Measurements from ENCODE around the gene TPO.

The TPO gene

DNA sequence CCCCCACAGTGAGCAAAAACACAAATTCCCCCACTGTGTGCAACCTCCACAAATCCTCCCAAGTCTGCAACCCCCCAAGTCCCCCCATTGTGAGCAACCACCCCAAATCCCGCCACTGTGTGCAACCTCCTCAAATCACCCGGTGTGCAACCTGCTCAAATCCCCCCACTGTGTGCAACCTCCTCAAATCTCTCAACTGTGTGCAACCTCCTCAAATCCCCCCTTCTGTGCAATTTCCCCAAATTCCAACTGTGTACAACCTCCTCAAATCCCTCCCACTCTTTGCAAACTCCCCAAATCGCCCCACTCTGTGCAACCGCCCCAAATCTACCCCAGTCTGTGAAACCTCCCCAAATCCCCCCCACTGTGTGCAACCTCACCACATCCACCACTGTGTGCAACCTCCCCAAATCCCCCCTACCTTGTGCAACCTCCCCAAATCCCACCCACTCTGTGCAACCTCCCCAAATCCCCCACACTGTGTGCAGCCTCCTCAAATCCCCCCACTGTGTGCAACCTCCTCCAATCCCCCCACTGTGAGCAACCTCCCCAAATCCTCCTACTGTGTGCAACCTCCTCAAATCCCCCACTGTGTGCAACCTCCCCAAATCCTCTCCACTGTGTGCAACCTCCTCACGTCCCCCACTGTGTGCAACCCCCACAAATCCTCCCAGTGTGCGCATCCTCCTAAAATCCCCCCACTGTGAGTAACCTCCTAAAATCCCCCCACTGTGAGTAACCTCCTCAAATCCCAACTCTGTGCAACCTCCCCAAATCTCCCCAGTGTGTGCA, 115.2 kb downstream of the TPO start:
- DNase-seq (ENCODE audit: low spot score) = no peak
- TF ChIP-seq, protein P1, sequence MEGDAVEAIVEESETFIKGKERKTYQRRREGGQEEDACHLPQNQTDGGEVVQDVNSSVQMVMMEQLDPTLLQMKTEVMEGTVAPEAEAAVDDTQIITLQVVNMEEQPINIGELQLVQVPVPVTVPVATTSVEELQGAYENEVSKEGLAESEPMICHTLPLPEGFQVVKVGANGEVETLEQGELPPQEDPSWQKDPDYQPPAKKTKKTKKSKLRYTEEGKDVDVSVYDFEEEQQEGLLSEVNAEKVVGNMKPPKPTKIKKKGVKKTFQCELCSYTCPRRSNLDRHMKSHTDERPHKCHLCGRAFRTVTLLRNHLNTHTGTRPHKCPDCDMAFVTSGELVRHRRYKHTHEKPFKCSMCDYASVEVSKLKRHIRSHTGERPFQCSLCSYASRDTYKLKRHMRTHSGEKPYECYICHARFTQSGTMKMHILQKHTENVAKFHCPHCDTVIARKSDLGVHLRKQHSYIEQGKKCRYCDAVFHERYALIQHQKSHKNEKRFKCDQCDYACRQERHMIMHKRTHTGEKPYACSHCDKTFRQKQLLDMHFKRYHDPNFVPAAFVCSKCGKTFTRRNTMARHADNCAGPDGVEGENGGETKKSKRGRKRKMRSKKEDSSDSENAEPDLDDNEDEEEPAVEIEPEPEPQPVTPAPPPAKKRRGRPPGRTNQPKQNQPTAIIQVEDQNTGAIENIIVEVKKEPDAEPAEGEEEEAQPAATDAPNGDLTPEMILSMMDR (IDR thresholded peaks at IDR 0.05; ENCODE audit: extremely low read depth, missing control alignments) = no peak

GRCh38 chr2:1538663-1539062, 125.4 kb downstream of the TPO start:
- TF ChIP-seq, protein P1 (IDR thresholded peaks at IDR 0.05; ENCODE audit: extremely low read depth, missing control alignments) = no peak
- DNase-seq (ENCODE audit: low spot score) = no peak

GRCh38 chr2:1539441-1539840, 126.2 kb downstream of the TPO start:
- TF ChIP-seq, protein P1 (IDR thresholded peaks at IDR 0.05; ENCODE audit: extremely low read depth, missing control alignments) = no peak

DNA sequence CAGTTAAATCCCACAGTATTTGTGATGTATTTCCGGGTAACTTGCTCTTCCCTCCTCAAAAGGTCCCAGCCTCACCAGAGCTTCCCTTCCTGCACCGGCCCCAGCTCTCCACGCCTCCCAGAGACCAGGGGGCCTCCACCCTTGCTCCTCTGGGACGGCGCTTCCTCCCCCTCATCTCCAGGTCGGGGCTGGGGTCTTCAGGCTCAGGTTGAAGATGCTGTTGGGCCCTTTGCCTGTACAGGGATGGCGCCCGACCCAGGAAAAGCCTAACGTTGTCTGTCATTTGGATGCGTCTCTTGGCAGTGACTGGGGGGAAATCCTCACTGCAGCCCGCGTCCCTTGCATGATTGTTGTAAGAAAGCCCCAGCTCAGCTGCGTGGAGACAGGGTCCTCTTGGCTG, 126.7 kb downstream of the TPO start:
- TF ChIP-seq, protein P1 (IDR thresholded peaks at IDR 0.05; ENCODE audit: extremely low read depth, missing control alignments) = no peak

More at GRCh38 chr2:1539441-1539840, 126.2 kb downstream of the TPO start:
- DNase-seq (ENCODE audit: low spot score) = no peak

DNA sequence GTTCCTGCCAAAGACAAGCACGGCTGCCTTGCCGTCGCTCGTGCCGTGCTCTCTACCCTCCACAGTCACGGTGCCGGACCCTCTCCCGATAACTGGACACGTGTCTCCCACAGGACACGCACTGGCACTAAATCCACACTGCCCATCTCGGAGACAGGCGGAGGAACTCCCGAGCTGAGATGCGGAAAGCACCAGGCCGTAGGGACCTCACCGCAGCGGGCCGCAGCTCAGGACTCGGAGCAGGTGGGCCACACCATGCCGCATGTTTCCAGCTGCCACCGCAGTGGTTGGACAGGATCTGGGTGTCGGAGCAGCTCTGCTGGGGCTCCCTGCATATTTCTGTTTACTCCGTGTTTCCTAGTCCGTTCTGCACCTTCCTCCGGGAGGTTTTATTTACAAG, 127.2 kb downstream of the TPO start:
- TF ChIP-seq, protein P1 (IDR thresholded peaks at IDR 0.05; ENCODE audit: extremely low read depth, missing control alignments) = no peak
- DNase-seq (ENCODE audit: low spot score) = no peak

More for the DNA sequence above, 126.7 kb downstream of the TPO start:
- no peak for DNase-seq (ENCODE audit: low spot score)

- DNase-seq (ENCODE audit: low spot score) = no peak
- TF ChIP-seq, protein P1 (IDR thresholded peaks at IDR 0.05; ENCODE audit: extremely low read depth, missing control alignments) = no peak
Measured at GRCh38 chr2:1541040-1541439, 127.8 kb downstream of the TPO start.

DNA sequence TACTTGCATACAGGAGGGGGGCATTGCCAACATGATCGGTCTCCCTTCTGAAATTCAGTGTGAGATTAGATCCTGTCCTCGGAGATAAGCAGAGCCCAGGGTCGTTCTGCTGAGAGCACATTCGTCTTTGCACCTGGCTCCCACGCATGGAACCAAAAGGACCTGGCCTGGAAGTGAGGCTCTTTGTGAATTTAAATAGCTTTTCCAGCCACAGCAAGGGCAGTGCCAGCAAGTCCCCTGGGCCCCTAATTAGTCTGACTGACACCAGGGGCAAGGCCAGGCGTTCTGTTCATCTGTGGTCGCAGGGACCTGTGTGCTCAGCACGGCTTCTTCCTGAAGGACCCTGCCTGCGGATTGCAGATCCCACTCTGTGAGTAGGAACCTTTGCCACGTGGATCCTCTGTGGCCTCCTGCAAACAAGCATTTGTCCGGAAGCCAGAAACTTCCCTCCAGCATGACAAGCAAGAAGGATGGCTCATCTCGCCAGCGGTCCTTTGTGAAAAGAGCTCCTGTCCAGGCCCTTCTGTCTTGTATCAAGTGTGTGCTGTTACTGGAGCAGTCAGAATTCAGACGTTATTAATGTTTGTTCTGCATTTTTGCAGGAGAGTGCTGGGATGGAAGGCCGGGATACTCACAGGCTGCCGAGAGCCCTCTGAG, 128.7 kb downstream of the TPO start:
- TF ChIP-seq, protein P1 (IDR thresholded peaks at IDR 0.05; ENCODE audit: extremely low read depth, missing control alignments) = no peak
- DNase-seq (ENCODE audit: low spot score) = no peak

Data from GM20000 (cell line).